Activated CD8-positive, alpha-beta T cell treated with anti-CD3 and anti-CD28 coated beads for 36 hours (primary cell): ENCODE measurements around the gene GRM2. TPM values are rescaled to one million over a fixed set of nuclear protein-coding genes. Genes with fewer than 3 reads are reported as not detected.

ENCODE experiments used
- ATAC-seq: fragments of 200-7000 bp; cut with Tn5 transposase; one replicate; pipeline ENCODE4 v1.10.0; 2021; ENCODE audit warnings: mild to moderate bottlenecking, moderate library complexity
- CTCF ChIA-PET: fragments of 350-600 bp; sonication (Branson Sonifier 250); formaldehyde crosslinking; loops from one replicate; lab custom pipeline; 2021; ENCODE audit warnings: antibody characterized with exemption; lab: Charles Lee
- POLR2A ChIA-PET: fragments of 350-600 bp; sonication (Branson Sonifier 250); formaldehyde crosslinking; loops from one replicate; lab custom pipeline; 2021; ENCODE audit warnings: antibody characterized with exemption; lab: Charles Lee
- DNase-seq: peaks from one replicate; pipeline ENCODE4 v3.0.0-alpha.2; 2020
- H3K27ac Mint-ChIP-seq: one replicate; pipeline ENCODE4 v1.8.0; 2021; ENCODE audit warnings: mild to moderate bottlenecking, mixed read lengths
- H3K27me3 Mint-ChIP-seq: one replicate; pipeline ENCODE4 v1.8.0; 2021; ENCODE audit warnings: mixed read lengths
- H3K36me3 Mint-ChIP-seq: one replicate; pipeline ENCODE4 v1.8.0; 2021; ENCODE audit warnings: low read depth, mixed read lengths
- H3K4me1 Mint-ChIP-seq: one replicate; pipeline ENCODE4 v1.8.0; 2021; ENCODE audit warnings: low read depth, mixed read lengths
- H3K4me3 Mint-ChIP-seq: one replicate; pipeline ENCODE4 v1.8.0; 2021; ENCODE audit warnings: mild to moderate bottlenecking, moderate library complexity, mixed read lengths
- H3K9me3 Mint-ChIP-seq: one replicate; pipeline ENCODE4 v1.8.0; 2021; ENCODE audit warnings: mixed read lengths
- CTCF ChIP-seq: fragments of 200-600 bp; IDR thresholded peaks from one replicate; pipeline ENCODE4 v1.8.0; 2022; ENCODE audit warnings: antibody characterized with exemption, mild to moderate bottlenecking
- intact Hi-C: fragments of 100-400 bp; cut with micrococcal nuclease; formaldehyde crosslinking; loops from one replicate; pipeline ENCODE4 v1.10.0; 2022
- total RNA-seq, 2 experiments: library from RNA; stranded (reverse); gene quantifications; one replicate each; pipeline ENCODE4 v1.2.3, GENCODE V29; 2021

The GRM2 gene
- total RNA-seq, 2 experiments from 2014 or later: 0.20 to 0.22 TPM

- Mint-ChIP-seq H3K36me3 (peaks cover 2% of the 10 kb centered on the region), H3K27me3 (peaks cover 3% of the 10 kb centered on the region), H3K4me3 (no peak overlapping the region), H3K4me1 (peaks cover 10% of the 10 kb centered on the region), H3K27ac (no peak overlapping the region), H3K9me3 (no peaks in the 10 kb centered on the region)
- no peak for ATAC-seq
- intact Hi-C loops: no loop called here
- POLR2A ChIA-PET: interaction anchor here (0.9 to 1.0 kb wide), 4 partner anchors 10 to 31 kb away, joined by 3 to 4 read pairs (median 3); no protein-coding TSS in a partner anchor
- CTCF ChIA-PET: interaction anchor here (0.7 to 1.2 kb wide), 4 partner anchors 13 to 114 kb away, joined by 3 to 10 read pairs (median 4); no protein-coding TSS in a partner anchor
- DNase-seq: no peak
- no peak for TF ChIP-seq CTCF
These were observed 1.4 kb upstream of the GRM2 start for GRCh38 chr3:51705276-51706020.

- H3K4me3 Mint-ChIP-seq: no peak overlapping the region
- intact Hi-C loops: no loop called here
- POLR2A ChIA-PET: interaction anchor here (0.9 kb wide), 3 partner anchors 11 to 32 kb away, joined by 3 read pairs; no protein-coding TSS in a partner anchor
These were observed 815 bp upstream of the GRM2 start for GRCh38 chr3:51706021-51706485.

GRCh38 chr3:51708216-51708845, 1.5 kb downstream of the GRM2 start:
- Mint-ChIP-seq H3K36me3 (peaks cover 2% of the 10 kb centered on the region), H3K4me1 (peaks cover 10% of the 10 kb centered on the region), H3K9me3 (no peaks in the 10 kb centered on the region), H3K27ac (no peak overlapping the region), H3K4me3 (no peak overlapping the region), H3K27me3 (peaks cover 3% of the 10 kb centered on the region)
- POLR2A ChIA-PET: interaction anchor here (1.1 to 1.5 kb wide), 3 partner anchors 11 to 17 kb away, joined by 3 to 5 read pairs (median 3); no protein-coding TSS in a partner anchor
- no peak for DNase-seq
- ATAC-seq: no peak
- no peak for TF ChIP-seq CTCF
- intact Hi-C loops: no loop called here
- CTCF ChIA-PET: interaction anchor here (1.0 to 2.2 kb wide), 2 partner anchors 10 to 27 kb away, joined by 3 to 7 read pairs; no protein-coding TSS in a partner anchor

More at GRCh38 chr3:51706021-51706485, 815 bp upstream of the GRM2 start:
- DNase-seq: no peak
- H3K4me1 Mint-ChIP-seq: peaks cover 10% of the 10 kb centered on the region
- CTCF ChIA-PET: interaction anchor here (0.9 to 1.2 kb wide), 3 partner anchors 13 to 113 kb away, joined by 3 to 4 read pairs (median 3); no protein-coding TSS in a partner anchor
- no peaks in the 10 kb centered on the region for H3K9me3 Mint-ChIP-seq
- H3K27ac Mint-ChIP-seq: no peak overlapping the region
- TF ChIP-seq CTCF: no peak
- H3K36me3 Mint-ChIP-seq: peaks cover 2% of the 10 kb centered on the region
- ATAC-seq: no peak
- H3K27me3 Mint-ChIP-seq: peaks cover 3% of the 10 kb centered on the region

- ChIA-PET POLR2A (interaction anchor here (1.1 to 1.5 kb wide), 2 partner anchors 18 to 25 kb away, joined by 3 read pairs; no protein-coding TSS in a partner anchor), CTCF (interaction anchor here (1.0 to 2.2 kb wide), 2 partner anchors 10 to 27 kb away, joined by 3 to 7 read pairs; no protein-coding TSS in a partner anchor)
- H3K27ac Mint-ChIP-seq: no peak overlapping the region
- no peak for TF ChIP-seq CTCF
- DNase-seq: no peak
- H3K27me3 Mint-ChIP-seq: peaks cover 3% of the 10 kb centered on the region
- no peak for ATAC-seq
- intact Hi-C loops: no loop called here
- H3K4me3 Mint-ChIP-seq: no peak overlapping the region
- peaks cover 10% of the 10 kb centered on the region for H3K4me1 Mint-ChIP-seq
- H3K9me3 Mint-ChIP-seq: no peaks in the 10 kb centered on the region
- peaks cover 2% of the 10 kb centered on the region for H3K36me3 Mint-ChIP-seq
These were observed 2.1 kb downstream of the GRM2 start for GRCh38 chr3:51709004-51709420.
